Left ventricle myocardium inferior (tissue), 1 donor: Measurements from ENCODE around the gene SIDT2. TPM values are rescaled to one million over a fixed set of nuclear protein-coding genes. Genes with fewer than 3 reads are reported as not detected.

Experiments used
- DNase-seq: peaks from one replicate; pipeline ENCODE4 v3.0.0-alpha.2; 2020
- H3K27ac ChIP-seq: fragments of 200-600 bp; replicated peaks from 2 replicates; pipeline ENCODE4 v1.8.0; 2021
- H3K27me3 ChIP-seq: fragments of 200-600 bp; 2 replicates; pipeline ENCODE4 v1.8.0; 2021; ENCODE audit warnings: low read depth
- H3K36me3 ChIP-seq: fragments of 200-600 bp; 2 replicates; pipeline ENCODE4 v1.8.0; 2021
- H3K4me1 ChIP-seq: fragments of 200-600 bp; 2 replicates; pipeline ENCODE4 v1.8.0; 2021
- H3K4me3 ChIP-seq: fragments of 200-600 bp; 2 replicates; pipeline ENCODE4 v1.8.0; 2021; ENCODE audit warnings: mild to moderate bottlenecking, moderate library complexity
- H3K9me3 ChIP-seq: fragments of 200-600 bp; replicated peaks from 2 replicates; pipeline ENCODE4 v1.8.0; 2021
- CTCF ChIP-seq: fragments of 200-600 bp; IDR thresholded peaks from 2 replicates; pipeline ENCODE4 v1.8.0; 2021; ENCODE audit warnings: antibody characterized with exemption, mild to moderate bottlenecking, borderline replicate concordance
- intact Hi-C: fragments of 100-400 bp; cut with micrococcal nuclease; formaldehyde crosslinking; loops from one replicate; pipeline ENCODE4 v1.11.0; 2022
- total RNA-seq: library from RNA; stranded (reverse); fragmentation: NEBNext Ultra II Directional; extraction: Animal tissue kit (Norgen Biotek cat#: 25700); gene quantifications from one replicate; pipeline ENCODE4 v1.2.1, GENCODE V29; 2021
- donor health status: DM: no; HTN: yes; CAD: no; lungs with severe emphysema.

The SIDT2 gene
- total RNA-seq, 1 donor from 2014 or later, result 23.5 TPM

- Histone ChIP-seq H3K36me3 (peaks cover 43% of the 10 kb centered on the region), H3K4me3 (no peak overlapping the region), H3K27ac (no peak overlapping the region), H3K4me1 (peaks cover 43% of the 10 kb centered on the region), H3K9me3 (no peaks in the 10 kb centered on the region), H3K27me3 (no peaks in the 10 kb centered on the region)
- peak; percentile 4 for DNase-seq
- no peak for TF ChIP-seq CTCF
- intact Hi-C loops, result no loop called here
Observed at GRCh38 chr11:117197006-117197405, 18.5 kb downstream of the SIDT2 start.

- peak; percentile 43 for TF ChIP-seq CTCF
- DNase-seq, result peak; percentile 17
- peaks cover 35% of the 10 kb centered on the region for H3K36me3 ChIP-seq
Observed at GRCh38 chr11:117197516-117198456, 19.2 kb downstream of the SIDT2 start.

GRCh38 chr11:117198613-117199012 is 20.1 kb downstream of the SIDT2 start:
- Histone ChIP-seq H3K27me3 (no peaks in the 10 kb centered on the region), H3K36me3 (peaks cover 32% of the 10 kb centered on the region), H3K4me1 (peaks cover 44% of the 10 kb centered on the region), H3K27ac (peak overlapping the region; percentile 78), H3K9me3 (no peaks in the 10 kb centered on the region), H3K4me3 (peak overlapping the region; percentile 58)
- no peak for DNase-seq
- intact Hi-C loops, result no loop called here
- TF ChIP-seq CTCF, result no peak

More at GRCh38 chr11:117197516-117198456, 19.2 kb downstream of the SIDT2 start:
- intact Hi-C loops, result no loop called here
- H3K9me3 ChIP-seq, result no peaks in the 10 kb centered on the region
- H3K4me3 ChIP-seq, result peak overlapping the region; percentile 58
- H3K27me3 ChIP-seq, result no peaks in the 10 kb centered on the region
- peaks cover 43% of the 10 kb centered on the region for H3K4me1 ChIP-seq
- H3K27ac ChIP-seq, result peak overlapping the region; percentile 78

GRCh38 chr11:117199053-117199915 is 20.7 kb downstream of the SIDT2 start, which contains the start of gene TAGLN:
Gene TAGLN, plus strand, starts transcription at chr11:117199370. Its CDS starts 3,644 bp downstream, at chr11:117203014.
- no peaks in the 10 kb centered on the region for H3K9me3 ChIP-seq
- no peaks in the 10 kb centered on the region for H3K27me3 ChIP-seq
- intact Hi-C loops, result no loop called here
- peak within 1 kb of the TSS; percentile 58 for H3K4me3 ChIP-seq
- TF ChIP-seq CTCF, result no peak
- peak; percentile 77 for DNase-seq
- peak within 1 kb of the TSS; percentile 78 for H3K27ac ChIP-seq
- peaks cover 51% of the 10 kb centered on the region for H3K4me1 ChIP-seq
- peaks cover 32% of the 10 kb centered on the region for H3K36me3 ChIP-seq
